ENCODE measurements around the gene CYSLTR2.
"Not testable (repeated sequence)": the region's sequence is repeated elsewhere in the genome, so short reads cannot be mapped to it uniquely, and the experiment has no call there.

Gene CYSLTR2

DNA sequence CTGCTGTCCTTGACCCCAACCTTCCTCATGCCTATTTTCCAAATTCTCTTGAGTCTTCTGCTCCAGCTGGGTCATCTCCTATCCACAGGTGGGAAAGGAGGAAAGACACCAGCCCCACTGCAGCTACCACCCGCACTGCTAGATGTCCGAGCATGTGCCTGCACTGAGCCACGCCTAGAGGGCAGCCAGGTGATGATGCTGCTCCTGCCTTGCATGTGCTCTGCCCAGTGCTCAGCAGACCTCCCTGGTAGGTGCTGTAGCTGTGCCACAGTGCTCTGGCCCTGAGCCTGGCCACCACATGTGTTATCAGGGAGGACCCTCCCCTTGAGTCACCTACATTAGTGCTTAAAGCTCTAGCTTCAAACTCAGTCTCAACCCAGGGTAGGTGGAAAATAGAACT is 6.9 kb upstream of the CYSLTR2 start:
- no peak for DNase-seq

DNA sequence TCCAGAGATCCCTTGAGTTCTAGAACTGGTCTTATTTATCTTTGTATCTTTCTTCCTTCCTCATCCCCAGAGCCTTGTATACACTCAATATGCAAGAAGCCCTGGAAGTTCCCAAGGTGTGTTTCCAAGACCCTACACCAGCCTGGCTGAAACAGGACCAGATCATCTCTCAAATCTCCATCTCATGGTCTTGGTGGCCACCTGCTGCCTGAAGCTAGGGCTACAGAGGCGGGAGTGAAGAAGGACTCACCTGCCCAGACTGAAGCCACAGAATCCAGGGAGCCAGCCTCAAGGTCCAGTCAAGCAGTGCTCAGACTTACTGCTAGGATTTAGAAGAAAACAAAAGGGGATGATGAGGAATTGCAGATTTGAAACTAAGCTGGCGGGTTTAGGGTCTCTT is 6.1 kb upstream of the CYSLTR2 start:
- no peak for DNase-seq

DNA sequence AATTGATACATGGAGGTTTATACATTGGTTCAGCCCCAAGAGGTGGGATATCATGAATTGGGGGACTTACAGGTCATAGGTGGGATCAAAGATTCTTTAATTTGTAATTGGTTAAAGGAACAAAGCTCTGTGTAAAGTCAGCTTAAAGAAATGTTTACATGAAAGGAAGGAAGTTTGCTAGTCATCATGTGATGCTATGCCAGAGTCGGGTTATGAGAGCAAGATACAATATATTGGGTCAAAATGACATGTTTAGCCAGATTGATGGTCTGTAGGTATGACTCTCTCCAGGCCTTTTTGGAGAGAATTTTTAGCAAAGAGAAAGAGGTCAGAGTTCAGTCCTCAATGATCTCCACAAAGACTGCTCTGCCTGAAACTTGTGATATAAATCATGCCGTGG is 5.3 kb upstream of the CYSLTR2 start:
- no peak for DNase-seq

DNA sequence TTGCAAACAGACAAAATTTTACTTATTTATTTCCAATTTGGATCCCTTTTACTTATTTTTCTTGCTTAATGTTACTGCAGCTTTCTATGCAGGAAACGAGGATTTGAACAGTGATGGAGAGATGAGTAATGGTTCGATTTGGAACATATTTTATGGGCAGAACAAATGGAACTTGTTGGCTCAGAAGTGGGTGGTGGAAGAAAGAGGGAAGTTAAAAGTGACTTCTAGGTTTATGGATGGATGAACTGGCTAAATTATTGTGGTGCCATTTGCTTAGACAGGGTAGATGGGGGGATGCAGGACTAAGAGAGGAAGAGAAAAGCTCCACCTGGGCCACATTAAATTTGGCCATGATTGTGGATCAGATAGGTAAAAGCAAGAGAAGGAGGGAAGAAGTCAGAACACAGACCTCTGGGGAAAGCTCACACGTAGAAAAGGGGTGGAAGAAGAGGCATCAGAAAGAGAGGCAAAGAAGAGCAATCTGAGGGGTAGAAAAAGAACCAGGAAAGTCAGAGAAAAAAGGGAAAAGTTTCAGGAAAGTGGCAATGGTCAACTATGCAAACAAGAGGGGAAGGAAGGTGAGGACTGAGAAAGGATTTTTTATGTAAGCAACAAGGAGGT is 768 bp upstream of the CYSLTR2 start:
- DNase-seq, result no peak

DNA sequence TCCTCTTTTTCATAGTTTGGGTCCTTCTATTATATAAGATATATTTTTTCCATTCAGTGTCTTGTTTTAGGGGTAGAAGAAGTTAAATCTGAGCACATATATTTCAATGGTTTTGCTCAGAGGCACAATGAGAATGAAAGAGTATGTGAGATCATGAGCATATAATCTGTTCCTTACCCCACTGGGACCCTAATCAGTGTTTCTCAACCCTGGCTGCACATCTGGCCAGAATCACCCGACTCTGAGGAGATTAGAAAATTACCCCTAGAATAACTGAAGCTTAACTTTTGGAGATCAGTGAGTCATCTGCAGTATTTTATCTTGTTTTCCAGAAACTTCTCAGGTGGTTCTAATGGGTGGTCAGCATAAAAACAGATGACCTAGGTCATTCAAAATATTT is 782 bp downstream of the CYSLTR2 start:
- DNase-seq, result no peak

DNA sequence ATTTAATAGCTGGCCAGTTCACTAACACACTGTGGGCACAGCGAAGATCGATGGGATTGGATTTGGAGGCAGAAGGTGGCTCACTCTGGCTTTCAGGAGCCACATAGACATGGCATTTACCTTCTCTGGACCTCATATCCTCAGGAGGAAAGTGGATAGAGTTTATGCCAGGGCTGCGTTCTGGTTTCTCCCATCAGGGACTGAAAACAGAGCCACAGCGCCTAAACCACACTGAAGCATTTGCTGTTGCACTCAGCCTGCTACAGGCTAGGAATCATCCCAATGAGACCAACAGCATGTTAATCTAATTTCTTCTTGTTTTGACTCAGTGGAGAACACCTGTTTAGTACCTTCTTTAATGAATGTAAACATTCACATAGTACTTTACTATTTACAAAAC is 1.6 kb downstream of the CYSLTR2 start:
- DNase-seq, result no peak

DNA sequence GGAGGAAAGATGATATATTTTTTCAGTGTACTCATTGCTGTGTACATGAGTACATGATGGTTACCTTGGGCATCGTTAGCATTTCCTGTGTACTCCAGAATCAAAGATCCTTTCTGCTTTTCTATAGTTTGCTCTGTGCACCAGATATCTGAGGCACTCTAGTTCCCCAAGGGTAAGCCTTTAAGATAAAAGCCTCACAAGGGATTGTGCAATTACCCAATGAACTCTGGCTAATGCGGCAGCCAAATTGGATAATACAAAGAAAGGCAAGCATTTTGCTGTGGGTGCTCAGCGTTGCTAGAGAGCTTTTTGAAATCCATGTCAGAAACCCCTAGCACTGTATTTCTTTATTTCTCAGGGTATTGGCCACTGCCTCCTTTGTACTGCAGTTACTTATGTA is 2.9 kb downstream of the CYSLTR2 start:
- DNase-seq, result no peak

DNA sequence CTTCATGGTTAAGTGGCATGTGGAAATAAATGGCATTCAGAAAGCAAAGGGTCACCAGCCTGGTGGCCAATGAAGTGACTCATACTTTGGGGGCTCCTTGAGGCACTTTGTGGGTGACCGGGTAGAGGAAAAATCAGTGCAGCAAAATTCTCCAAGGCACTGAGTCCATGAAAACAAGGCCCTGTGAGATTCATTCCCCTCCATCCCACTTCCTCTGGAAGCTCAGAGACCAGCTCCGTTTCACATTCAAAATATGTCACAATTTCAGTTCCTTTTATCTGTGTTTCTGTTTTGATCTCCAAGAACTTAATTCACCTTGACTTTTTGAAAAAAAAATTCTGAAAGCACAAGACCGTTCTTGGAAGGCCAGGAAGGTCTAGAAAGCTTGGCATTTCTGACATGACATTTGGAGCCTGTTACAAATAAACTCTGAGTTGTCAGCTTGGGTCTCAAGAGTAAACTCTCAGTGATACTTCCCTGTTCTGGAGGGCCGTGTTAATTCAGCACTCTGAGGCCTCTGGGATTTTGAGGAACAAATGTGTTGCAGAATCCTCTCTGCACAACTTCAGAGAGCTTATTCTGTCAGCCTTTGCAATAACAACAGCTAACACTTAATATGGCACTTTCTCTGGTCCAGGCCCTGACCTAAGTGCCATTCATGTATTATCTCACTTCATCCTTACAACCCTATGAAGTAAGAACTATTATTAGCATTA is 6.8 kb downstream of the CYSLTR2 start:
- DNase-seq, result no peak

DNA sequence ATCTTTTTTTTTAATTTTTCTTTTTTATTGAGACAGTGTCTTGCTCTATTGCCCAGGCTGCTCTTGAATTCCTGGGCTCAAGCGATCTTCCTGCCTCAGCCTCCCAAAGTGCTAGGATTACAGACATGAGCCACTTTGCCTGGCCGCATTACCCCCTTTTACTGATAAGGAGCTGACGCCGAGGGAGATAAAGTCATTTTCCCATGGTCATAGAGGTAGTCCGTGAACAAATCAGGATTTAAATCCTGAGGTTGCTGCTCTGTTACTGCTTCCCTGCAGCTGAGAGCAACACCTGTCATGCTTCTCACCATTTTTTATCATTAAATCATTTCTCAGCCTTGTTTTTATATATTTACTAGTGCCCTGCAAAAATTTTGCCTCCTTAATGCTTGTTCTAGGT is 7.4 kb downstream of the CYSLTR2 start:
- DNase-seq, result no peak

DNA sequence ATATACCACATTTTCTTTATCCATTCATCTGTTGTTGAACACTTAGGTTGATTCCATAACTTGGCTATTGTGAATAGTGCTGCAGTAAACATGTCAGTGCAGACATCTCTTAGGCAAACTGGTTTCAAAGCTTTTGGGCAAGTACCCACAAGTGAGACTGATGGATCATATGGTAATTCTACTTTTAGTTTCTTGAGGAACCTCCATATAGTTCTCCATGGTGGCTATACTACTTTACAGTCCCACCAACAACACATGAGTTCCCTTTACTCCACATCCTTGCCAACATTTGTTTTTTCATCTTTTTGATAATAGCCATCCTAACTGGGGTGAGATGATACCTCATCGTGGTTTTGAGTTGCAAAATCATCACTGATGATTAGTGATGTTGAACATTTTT is 8.5 kb downstream of the CYSLTR2 start:
- no peak for DNase-seq

DNA sequence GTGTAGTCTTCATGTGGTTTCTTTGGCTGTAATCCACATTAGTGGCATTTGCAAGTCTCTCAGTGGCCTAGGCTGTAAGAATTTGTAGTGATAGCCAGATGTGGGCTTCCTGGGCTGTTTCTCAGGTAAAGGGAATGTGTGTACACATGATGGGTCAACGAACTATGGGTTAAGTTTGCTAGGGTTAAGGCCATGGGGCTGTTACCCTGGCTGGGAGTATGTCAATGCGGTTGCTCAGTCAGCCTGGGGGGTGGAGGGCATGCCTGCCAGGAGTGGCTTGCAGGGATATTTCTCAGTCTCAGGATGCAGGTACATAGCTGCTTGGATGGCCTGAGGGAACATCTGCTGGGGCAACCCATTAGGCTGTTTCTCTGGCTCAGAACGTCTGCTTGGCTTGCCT is 13.4 kb downstream of the CYSLTR2 start:
- no peak for DNase-seq

DNA sequence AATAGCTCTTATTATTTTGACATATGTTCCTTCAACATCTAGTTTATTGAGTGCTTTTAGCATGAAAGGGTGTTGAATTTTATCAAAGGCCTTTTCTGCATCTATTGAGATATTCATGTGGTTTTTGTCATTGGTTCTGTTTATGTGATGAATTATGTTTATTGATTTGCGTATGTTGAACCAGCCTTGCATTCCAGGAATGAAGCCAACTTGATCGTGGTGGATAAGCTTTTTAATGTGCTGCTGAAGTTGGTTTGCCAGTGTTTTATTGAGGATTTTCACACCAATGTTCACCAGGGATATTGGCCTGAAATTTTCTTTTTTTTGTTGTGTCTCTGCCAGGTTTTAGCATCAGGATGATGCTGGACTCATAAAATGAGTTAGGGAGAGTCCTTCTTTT is 17.7 kb downstream of the CYSLTR2 start:
- DNase-seq, result not testable (repeated sequence)

DNA sequence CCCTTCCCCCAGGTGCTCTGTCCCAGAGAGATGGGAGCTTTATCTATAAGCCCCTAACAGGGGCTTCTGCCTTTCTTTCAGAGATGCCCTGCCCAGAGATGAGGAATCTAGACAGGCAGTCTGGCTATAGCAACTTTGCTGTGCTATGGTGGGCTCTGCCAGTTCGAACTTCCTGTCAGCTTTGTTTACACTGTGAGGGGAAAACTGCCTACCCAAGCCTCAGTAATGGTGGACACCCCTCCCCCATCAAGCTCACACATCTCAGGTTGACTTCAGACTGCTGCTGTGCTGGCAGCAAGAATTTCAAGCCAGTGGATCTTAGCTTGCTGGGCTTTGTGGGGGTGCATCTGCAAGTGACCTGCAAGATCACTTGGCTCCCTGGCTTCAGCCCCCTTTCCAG is 21.5 kb downstream of the CYSLTR2 start:
- no peak for DNase-seq

DNA sequence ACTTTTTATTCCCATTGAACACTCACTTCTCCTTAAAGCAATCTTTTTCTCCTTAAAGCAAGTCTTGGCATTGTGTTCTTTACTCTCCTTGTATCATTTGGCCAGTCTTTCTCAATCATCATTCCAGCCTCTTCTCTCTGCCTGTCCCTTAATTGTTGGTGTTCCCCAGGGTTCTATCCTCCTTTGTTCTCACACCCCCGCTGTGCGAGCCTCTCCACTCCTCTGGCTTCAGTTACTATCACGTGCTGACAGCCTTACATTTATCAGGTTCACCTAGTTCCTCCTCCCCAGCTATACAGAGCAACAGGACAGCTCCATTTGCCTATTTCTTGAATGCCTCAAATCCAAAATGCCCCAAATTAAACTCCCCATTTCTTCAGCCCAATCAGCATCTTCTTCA is 24.6 kb downstream of the CYSLTR2 start:
- no peak for DNase-seq

DNA sequence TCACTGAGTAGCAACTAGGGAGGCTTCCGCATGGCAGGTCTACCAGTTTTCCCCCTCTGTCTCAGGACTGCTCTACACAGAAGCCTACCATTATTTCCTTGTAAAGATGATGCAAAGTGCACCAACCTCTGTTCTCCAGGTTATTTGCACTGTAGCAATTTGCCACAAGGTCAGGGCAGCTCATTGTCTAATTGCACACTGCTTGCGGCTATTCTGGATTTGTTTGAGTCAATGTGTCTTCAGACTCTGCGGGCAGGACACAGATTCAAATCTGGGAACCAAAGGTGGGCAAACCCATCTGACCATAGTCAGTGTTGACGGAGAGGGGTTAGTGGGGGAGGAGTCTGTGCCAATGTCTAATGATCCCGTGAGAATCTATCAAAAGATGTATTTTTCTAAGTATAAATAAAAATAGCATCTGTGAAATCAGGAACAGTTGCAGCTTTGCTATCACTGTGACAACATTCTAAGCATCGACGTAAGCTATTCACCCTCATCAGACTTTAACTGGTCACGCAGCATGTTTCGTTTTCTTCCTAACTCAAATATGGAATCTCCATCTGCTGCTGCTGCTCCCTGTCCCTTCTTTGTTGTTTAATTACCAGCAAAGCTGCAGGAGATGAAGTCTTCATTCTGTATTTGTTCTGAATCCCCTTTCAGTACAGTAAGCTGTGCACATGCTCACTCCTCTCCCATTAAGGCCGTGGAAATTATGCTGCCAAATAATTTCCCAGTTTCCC is 26.4 kb downstream of the CYSLTR2 start:
- DNase-seq, result no peak

DNA sequence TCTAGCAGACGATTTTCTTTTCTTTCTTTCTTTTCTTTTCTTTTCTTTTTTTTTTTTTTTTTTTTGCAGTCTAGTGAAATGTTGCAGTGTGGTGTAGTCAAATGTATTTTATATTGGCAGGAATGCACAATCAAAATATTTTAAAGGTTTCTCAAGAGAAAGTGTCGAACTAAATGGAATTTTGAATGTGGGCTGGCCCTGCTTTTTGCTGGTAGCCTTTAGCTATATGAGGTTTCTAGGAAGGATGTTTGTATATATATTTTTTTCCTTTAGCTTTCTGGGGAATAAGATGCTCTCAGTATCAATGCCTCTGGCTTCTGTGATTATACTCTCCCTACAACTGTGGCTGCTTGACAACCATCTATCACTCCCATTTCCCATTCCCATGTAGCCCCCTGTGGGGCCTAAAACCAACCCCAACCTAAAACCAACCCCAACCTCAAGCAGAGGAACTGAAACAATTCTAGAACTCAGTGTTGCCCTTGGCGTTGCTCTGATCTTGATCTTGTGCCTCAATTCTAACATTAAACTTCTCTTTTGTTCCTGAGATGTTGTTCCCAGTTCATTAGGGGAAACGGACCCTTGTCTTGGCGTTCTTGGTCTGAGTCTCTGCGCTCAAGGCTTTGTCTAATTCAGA is 27.1 kb downstream of the CYSLTR2 start:
- no peak for DNase-seq

DNA sequence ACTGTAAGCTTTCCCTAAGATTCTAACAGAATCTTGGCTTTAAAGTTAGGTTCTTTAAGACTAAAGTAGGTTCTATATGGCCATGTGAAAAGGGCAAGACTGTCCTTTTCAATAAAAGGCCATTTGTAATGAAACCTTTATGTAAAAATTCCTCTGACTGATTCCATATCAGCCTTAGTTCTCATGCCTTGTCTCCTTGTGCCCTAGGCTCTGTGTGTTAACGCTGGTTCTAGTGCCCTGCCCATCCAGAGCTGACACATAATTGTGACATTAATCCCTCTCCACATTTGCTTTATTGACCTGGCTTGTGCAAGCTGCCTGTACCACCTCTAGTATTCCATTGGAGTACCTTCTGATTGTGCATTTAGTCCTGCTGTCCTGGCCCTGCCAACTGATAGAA is 28.2 kb downstream of the CYSLTR2 start:
- no peak for DNase-seq

DNA sequence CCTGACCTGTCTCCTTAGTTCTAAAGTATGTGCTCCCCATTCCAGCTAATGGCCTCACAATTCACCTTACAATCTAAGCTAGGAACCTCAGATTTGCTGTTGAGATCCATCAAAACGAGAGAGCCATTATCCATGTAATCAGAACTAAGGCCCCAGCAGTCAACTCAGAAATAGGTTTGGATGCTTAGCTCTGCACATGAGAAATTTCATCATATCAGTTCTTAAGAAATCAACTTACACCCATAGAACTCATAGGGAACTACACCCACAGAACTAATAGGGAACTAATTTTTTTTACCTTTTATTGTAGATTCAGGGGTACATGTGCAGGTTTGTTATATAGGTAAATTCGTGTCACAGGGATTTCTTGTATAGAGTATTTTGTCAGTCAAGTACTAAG is 28.7 kb downstream of the CYSLTR2 start:
- DNase-seq, result no peak

DNA sequence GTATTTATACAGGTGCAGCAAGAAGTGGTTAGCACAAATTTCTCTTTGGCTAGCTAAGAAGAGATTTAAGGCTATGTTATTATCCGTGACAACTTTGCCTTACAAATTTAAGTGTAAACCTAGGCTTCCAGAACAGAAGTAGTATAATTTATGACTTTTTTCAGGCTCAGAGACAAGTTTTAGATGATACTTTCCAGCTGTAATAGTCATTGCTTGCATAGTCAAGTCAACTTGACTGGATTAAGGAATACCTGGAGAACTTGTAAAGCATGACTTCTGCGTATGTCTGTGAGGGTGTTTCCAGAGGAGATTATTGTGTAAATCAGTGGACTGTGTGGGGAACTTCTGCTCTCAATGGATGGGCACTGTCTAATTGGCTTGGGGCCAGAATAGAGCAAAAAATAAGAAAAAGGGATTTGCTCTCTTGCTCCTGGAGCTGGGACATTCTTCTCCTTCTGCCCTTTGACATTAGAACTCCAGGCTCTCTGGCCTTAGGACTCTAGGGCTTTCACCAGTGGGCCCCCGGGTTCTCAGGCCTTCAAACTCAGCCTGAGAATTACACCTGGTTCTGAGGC is 33.0 kb downstream of the CYSLTR2 start:
- DNase-seq, result no peak

DNA sequence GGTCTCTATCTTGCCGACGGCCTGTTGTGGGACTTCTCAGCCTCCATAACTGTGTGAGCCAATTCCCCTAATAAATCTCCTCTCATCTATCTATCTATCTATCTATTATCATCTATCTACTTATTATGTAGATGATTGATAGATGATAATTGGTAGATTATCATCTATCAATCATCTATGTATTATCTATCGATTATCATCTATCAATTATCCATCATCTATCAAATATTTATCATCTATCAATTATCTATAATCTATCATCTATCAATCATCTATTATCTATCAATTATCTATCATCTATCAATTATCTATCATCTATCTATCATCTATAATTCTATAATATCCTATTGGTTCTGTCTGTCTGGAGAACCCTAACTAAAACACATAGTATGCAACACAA is 33.5 kb downstream of the CYSLTR2 start:
- no peak for DNase-seq

DNA sequence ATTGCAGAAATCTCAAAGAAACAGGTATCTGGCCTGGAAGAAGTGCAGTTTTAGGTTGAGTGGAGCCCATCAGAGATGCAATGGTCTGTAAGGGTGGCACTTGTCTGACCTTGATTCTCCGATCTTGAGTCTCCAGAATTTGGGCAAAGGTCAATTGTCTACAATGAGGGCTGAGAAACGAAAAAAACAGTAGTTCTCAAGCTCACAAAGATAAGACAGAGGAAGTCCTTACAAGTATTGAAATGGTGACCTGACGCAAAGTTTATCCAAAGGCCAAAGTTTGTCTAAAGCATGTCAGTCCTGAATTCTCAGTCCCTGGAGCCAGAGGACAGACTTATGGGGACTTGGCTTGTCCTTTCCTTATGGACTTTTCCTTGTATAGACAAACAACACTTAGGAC is 40.3 kb downstream of the CYSLTR2 start:
- no peak for DNase-seq

DNA sequence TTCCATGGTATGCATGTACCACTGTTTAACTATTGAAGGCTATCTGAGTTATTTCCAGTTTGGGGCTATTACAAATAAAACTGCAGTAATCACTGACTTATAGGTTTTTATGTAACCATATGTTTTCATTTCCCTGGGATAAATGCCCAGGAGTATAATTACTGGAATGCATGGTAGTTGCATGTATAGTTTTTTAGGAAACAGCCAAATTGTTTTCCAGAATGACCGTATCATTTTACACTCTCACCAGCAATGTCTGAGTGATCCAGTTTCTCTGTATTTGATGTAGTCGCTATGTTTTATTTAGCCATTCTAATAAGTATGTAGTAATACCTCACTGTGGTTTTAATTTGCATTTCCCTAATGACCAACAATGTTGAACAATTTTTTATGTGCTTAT is 42.0 kb downstream of the CYSLTR2 start:
- DNase-seq, result no peak

DNA sequence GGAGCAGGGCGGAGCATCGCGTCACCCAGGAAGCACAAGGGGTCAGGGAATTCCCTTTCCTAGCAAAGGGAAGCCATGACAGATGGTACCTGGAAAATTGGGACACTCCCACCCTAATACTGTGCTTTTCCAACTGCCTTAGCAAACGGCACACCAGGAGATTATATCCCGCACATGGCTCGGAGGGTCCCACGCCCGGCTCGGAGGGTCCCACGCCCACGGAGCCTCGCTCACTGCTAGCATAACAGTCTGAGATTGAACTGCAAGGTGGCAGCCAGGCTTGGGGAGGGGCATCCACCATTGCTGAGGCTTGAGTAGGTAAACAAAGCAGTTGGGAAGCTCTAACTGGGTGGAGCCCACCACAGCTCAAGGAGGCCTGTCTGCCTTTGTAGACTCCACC is 42.9 kb downstream of the CYSLTR2 start:
- DNase-seq, result not testable (repeated sequence)

DNA sequence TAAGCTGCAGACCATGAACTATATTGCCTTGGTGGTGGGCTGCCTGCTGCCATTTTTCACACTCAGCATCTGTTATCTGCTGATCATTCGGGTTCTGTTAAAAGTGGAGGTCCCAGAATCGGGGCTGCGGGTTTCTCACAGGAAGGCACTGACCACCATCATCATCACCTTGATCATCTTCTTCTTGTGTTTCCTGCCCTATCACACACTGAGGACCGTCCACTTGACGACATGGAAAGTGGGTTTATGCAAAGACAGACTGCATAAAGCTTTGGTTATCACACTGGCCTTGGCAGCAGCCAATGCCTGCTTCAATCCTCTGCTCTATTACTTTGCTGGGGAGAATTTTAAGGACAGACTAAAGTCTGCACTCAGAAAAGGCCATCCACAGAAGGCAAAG is 53.7 kb downstream of the CYSLTR2 start:
- no peak for DNase-seq

All from activated effector memory CD4-positive, alpha-beta T cell treated with anti-CD3 and anti-CD28 coated beads, Interleukin-2, amount 50 U/mL, for 16 hours (primary cell).